GM18507 (cell line): ENCODE measurements around the gene SLC26A9.
"Not testable (repeated sequence)": the region's sequence is repeated elsewhere in the genome, so short reads cannot be mapped to it uniquely, and the experiment has no call there.

ENCODE experiments used
- DNase-seq: peaks from one replicate; pipeline ENCODE4 v3.0.0; 2011; ENCODE audit warnings: low read depth; ENCODE audit not compliant: insufficient read length; ENCODE audit errors: extremely low spot score
- FAIRE-seq: peaks from 2 replicates; lab custom pipeline; 2011; peaks lifted over from hg19 to GRCh38; lab: Jason Lieb, UNC

The SLC26A9 gene

DNA sequence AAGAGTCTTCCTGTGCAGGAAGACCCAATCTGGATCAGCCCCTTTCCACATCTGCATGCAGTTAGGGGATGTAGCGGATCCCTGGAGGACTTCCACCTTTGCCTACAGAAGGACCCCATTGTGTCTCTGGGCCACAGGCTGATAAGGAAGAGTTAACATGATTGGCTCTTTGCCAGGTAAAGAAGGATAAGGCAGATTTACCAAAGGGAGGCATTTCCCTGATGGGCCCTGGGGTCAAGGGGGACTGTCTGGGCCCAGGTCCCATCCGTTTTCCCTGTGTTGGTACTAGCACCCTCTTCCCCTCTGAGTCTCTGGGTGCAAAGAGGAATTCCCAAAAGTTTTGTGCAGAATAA lies 29.1 kb downstream of the SLC26A9 start:
- FAIRE-seq (no peak), DNase-seq (no peak)

DNA sequence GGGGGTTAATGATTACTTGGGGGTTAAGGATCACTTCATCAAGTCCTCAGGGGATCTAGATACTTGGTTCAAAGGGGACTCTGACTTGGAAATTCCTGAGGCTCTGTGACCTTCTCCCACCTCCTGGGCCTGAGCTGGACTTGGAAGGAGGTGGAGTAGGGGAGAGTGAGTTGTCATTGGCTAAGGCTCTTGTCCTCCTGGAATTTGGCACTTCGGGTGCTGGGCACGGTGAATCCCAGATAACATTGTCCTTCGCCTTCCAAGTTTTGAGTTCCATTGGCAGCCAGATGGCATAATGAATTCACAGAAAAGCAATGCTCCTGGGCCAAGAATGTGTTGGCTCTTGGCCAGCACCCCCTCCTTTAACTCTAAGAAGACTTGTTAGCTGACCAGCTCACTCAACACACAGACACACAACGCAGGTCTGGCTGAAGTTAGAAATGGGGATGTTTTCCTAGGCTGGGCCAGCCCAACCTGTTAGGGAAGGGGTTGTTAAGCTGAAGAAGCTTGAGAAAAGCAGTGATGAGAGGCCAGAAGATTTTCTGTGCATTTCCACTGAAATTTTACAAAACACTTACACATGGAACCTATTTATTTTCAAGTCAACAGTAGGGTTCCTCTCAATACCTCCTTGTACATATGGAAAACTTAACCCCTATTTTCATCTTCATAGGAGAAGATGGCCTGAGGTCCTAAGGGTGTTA lies 29.7 kb downstream of the SLC26A9 start:
- FAIRE-seq = no peak
- DNase-seq = no peak

DNA sequence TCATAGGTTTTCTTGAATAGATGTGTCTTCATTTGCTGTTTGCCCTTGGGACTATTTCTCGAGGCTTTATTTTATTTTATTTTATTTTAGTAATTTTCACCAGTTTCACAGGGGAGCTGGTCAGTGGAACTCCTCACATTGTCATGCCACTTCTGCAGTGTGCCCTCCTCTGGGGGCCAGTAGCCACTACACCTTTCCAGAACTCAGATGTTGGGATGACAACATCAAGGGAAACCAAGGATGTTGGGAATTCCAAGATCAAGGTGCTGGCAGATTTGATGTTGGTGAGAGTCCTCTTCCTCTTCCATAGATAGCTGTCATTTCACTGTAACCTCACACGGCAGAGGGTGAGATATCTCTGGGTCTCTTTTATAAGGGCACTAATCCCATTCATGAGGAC lies 35.5 kb downstream of the SLC26A9 start:
- FAIRE-seq = no peak

DNA sequence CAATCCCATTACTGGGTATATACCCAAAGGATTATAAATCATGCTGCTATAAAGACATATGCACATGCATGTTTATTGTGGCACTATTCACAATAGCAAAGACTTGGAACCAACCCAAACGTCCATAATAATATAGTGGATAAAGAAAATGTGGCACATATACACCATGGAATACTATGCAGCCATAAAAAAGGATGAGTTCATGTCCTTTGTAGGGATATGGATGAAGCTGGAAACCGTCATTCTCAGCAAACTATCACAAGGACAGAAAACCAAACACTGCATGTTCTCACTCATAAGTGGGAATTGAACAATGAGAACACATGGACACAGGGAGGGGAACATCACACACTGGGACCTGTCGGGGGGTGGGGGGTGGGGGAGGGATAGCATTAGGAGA lies 38.2 kb downstream of the SLC26A9 start:
- not testable (repeated sequence) for FAIRE-seq, DNase-seq

More for the DNA sequence above, 35.5 kb downstream of the SLC26A9 start:
- DNase-seq = no peak

DNA sequence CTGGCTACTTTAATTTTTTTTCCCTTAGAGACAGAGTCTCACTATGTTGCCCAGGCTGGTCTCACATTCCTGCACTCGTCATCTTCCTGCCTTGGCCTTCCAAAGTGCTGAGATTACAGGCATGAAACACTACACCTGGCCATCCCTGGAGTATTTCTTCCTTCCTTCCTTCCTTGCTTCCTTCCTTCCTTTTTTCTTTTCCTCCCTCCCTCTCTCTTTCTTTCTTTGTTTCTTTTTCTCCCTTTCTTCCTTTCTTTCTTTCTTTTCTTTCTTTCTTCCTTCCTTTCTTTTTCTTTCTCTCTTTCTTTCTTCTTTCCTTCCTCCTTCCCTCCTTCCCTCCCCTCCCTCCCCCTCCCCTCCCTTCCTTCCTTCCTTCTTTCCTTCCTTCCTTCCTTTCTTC lies 46.9 kb downstream of the SLC26A9 start:
- DNase-seq = no peak
- no peak for FAIRE-seq

DNA sequence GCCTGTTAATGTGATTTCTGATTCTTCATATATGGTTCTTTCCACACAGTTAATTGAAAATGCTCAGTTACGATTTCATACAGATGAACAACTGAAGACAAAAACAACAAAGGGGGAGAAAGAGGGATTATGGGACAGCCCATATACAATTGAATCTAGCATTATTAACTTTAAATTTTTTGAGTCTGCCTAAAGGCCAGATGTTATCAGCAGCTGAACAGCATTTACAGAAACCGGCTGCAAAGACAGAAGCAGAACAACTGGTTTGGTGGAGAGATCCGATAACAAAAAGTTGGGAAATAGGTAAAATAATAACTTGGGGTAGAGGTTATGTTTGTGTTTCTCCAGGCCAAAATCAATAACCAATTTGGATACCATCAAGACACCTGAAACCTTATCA lies 49.1 kb downstream of the SLC26A9 start:
- not testable (repeated sequence) for FAIRE-seq, DNase-seq

DNA sequence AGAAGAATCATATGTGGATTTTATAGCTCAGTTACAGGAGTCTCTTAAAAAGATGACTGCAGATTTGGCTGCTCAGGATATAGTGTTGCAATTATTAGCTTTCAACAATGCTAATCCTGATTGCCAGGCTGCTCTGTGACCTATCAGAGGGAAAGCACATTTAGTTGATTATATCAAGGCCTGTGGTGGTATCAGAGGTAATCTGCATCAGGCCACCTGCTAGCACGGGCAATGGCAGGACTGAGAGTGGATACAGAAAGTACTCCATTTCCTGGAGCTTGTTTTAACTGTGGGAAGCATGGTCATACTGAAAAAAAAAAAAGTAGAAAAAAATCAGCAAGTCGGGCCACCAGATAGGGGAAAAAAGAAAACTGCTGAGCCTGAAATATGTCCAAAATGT lies 51.1 kb downstream of the SLC26A9 start:
- not testable (repeated sequence) for FAIRE-seq

DNA sequence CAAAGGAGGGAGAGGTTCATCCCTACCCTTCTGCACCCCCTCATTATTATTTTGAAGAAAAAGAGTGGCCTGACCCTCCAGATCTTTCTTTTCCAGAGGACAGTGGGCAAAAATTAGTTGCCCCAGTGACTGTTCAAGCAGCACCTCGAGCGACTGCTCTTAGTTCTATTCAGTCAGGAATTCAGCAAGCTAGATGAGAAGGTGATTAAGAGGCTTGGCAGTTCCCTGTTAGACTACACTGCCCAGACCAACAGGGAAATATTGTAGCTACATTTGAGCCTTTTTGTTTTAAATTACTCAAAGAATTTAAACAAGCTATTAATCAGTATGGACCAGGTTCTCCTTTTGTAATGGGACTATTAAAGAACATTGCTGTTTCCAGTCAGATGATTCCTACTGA lies 51.8 kb downstream of the SLC26A9 start:
- not testable (repeated sequence) for DNase-seq, FAIRE-seq

More for the DNA sequence above, 51.1 kb downstream of the SLC26A9 start:
- not testable (repeated sequence) for DNase-seq

DNA sequence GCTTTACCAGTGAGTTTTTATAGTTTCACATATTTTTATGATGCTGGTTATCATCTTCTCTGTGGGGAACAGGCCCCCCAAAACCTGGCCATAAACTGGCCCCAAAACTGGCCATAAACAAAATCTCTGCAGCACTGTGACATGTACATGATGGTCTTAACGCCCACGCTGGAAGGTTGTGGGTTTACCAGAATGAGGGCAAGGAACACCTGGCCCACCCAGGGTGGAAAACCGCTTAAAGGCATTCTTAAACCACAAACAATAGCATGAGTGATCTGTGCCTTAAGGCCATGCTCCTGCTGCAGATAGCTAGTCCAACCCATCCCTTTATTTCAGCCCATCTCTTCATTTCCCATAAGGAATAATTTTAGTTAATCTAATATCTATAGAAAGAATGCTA lies 52.6 kb downstream of the SLC26A9 start:
- not testable (repeated sequence) for DNase-seq, FAIRE-seq

DNA sequence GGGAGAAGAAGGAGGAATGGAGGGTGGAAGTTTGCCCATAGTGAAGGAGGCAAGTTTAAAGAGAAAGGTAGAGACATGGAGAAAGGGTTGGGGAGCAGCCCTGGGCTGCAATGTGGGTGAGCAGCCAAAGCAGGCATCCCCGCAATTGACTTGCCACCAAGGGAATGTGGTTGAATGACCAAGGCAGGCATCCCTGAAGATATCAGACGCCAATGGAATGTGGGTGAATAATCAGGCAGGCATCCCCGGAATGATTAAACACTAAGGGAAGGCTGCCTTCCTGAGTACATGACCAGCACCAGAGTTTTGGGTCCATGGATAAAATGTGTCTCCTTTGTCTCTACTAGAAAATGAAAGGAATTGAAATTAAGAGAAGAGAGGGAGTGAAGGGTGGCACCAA lies 53.5 kb downstream of the SLC26A9 start:
- DNase-seq, FAIRE-seq: not testable (repeated sequence)

DNA sequence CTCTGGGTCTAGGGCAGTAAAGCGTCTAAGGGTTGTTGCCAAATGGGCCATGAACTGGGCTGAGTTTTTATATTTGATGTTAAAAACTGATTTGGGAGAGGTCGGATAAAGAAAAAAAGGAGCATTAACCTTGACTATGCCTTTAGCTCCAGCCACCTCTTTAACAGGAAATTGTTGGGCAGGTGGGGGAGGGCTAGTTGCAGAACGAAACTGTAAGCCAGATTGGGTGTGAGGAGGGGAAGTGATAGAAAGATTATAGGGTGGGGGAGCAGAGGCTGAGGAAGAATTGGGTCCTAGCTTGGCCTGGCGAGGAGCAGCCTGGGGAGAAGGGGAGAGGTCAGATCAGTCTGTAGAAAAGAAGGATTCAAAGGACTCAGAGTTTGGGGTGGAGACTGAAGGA lies 54.2 kb downstream of the SLC26A9 start:
- FAIRE-seq = peak; percentile 12
- DNase-seq = not testable (repeated sequence)

DNA sequence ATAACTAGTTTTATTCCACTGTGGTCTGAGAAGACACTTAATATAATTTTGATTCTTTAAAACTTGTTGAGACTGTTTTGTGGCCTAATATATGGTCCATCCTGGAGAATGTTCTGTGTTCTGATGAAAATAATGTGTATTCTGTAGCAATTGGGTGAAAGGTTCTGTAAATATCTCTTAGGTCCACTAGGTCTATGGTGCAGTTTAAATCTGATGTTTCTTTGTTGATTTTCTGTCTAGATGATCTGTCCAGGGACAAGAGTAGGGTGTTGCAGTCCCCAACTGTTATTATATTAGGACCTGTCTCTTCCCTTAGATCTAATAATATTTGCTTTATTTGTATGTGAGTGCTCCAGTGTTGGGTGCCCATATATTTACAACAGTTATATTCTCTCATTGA lies 59.5 kb downstream of the SLC26A9 start:
- FAIRE-seq (no peak), DNase-seq (no peak)

DNA sequence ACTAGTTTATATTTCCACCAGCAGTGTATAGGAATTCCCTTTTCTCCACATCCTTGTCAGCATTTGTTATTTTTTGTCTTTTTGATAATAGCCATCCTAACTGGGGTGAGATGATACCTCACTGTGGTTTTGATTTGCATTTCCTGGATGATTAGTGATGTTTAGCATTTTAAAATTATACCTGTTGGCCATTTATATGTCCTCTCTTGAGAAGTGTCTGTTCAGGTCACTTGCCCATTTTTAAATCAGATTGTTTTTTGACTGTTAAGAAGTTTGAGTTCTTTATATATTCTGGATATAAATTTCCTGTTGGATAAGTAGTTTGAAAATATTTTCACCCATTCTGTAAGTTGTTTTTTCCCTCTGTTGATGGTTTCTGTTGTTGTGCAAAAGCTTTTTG lies 62.3 kb downstream of the SLC26A9 start:
- DNase-seq (no peak), FAIRE-seq (no peak)

DNA sequence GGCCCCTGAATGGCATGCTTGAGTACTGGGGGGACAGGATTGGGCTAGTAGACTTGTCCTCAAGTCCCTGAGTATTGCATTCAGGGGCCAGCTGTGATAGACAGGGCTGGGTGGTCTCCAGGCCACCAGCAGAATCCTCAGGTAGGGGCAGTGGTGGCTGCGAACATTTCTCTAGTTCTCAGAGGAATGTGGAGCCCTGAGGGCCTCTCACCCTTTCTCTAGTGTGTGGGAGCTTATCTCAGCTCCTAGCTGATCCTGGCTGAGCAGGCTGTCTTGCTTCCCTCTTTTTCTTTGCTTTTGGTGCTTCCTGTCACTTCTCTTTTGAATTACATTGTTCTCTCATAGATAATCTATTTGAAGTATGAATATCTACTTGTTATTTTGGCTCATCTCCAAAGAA lies 63.3 kb downstream of the SLC26A9 start:
- DNase-seq = no peak
- FAIRE-seq = no peak

DNA sequence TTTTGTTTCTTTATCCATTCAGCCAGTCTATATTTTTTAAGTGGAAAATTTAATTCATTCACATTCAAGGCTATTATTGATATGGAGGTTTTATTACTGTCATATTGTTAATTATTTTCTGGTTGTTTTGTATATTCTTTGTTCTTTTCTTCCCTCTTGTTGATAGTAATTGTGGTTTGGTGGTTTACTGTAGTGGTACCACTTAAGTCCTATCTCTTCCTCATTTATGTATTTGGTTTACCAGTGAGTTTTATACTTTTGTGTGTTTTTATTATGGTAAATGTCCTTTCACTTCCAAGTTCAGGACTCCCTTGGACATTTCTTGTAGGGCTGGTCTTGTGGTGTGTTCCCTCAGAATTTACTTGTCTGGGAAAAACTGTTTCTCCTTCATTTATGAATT lies 65.2 kb downstream of the SLC26A9 start:
- DNase-seq = no peak
- no peak for FAIRE-seq

DNA sequence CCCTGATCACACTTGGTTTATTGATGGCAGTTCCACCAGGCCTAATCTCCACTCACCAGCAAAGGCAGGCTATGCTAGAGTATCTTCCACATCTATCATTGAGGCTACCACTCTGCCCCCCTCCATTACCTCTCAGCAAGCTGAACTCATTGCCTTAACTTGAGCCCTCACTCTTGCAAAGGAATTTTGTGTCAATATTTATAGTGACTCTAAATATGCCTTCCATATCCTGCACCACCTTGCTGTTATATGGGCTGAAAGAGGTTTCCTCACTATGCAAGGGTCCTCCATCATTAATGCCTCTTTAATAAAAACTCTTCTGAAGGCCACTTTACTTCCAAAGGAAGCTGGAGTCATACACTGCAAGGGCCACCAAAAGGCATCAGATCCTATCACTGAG lies 70.1 kb downstream of the SLC26A9 start:
- DNase-seq, FAIRE-seq: not testable (repeated sequence)

DNA sequence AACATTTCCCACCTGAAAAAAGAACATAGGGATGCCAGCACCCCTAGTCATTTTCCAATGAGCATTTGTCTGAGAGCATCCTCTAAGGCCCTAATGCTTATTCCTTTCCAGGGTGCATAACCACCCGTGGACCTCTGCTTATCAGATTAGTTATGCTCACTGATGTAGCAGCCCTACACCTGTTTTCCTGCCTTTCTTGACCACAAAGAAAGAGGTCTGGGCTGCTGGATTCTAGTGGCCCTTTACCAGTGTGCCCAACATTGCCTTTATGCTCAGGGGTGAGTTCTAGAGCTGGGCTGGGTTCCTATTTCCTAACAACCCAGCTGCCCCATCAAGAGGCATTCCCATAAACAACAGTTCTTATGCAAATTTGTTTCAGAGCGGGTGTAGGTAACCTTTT lies 73.0 kb downstream of the SLC26A9 start:
- DNase-seq = no peak
- no peak for FAIRE-seq
